ENCODE data around the gene NLRP1. TPM values are rescaled to one million over a fixed set of nuclear protein-coding genes. Genes with fewer than 3 reads are reported as not detected.

The NLRP1 gene
- total and polyA plus RNA-seq, 7 experiments from 2014 or later: 27.7 to 360 (median 241) TPM

GRCh38 chr17:5539286-5539685 lies 45.0 kb downstream of the NLRP1 start:
- Histone ChIP-seq H3K4me1 (ENCODE audit: control insufficient read depth in 2 of 2, insufficient read depth in 2 of 2, low read length in 2 of 2) (no peaks in the 10 kb centered on the region), H3K9me3 (ENCODE audit: control insufficient read depth in 2 of 3, low read length in 3 of 3) (no peaks in the 10 kb centered on the region), H3K27me3 (ENCODE audit: control insufficient read depth in 2 of 2, insufficient read depth in 2 of 2, low read length in 2 of 2) (no peaks in the 10 kb centered on the region), H3K36me3 (ENCODE audit: control insufficient read depth in 2 of 3, insufficient read depth in 3 of 3, low read length in 3 of 3) (peaks cover 11 to 91% (median 25%) of the 10 kb centered on the region in 3 experiments), H3K4me3 (ENCODE audit: low read length) (no peak overlapping the region), H3K27ac (ENCODE audit: low read depth, low read length) (no peak overlapping the region)
- ChIA-PET POLR2A (no interaction called here), CTCF (no interaction called here)
- Mint-ChIP-seq H3K4me1 (peaks cover 0 to 2% (median 0%) of the 10 kb centered on the region in 7 donors), H3K27ac (peak overlapping the region in 1 of 9 donors; percentile 84), H3K36me3 (peaks cover 4 to 55% (median 23%) of the 10 kb centered on the region in 5 donors), H3K27me3 (no peaks in the 10 kb centered on the region), H3K9me3 (no peaks in the 10 kb centered on the region), H3K4me3 (no peak overlapping the region)
- DNase-seq: no peak
- intact Hi-C loops (cut with micrococcal nuclease): no loop called here
- ATAC-seq: no peak

- peaks cover 15 to 96% (median 29%) of the 10 kb centered on the region in 3 experiments for H3K36me3 ChIP-seq (ENCODE audit: control insufficient read depth in 2 of 3, insufficient read depth in 3 of 3, low read length in 3 of 3)
- no peak overlapping the region for H3K4me3 ChIP-seq (ENCODE audit: low read length)
- ChIA-PET CTCF (no interaction called here), POLR2A (no interaction called here)
- H3K27me3 Mint-ChIP-seq: no peaks in the 10 kb centered on the region
- H3K4me1 Mint-ChIP-seq: peaks cover 0 to 2% (median 0%) of the 10 kb centered on the region in 7 donors
- no peaks in the 10 kb centered on the region for H3K9me3 ChIP-seq (ENCODE audit: control insufficient read depth in 2 of 3, low read length in 3 of 3)
- H3K4me1 ChIP-seq (ENCODE audit: control insufficient read depth in 2 of 2, insufficient read depth in 2 of 2, low read length in 2 of 2): no peaks in the 10 kb centered on the region
- ATAC-seq: no peak
- no peak overlapping the region for H3K4me3 Mint-ChIP-seq
- H3K36me3 Mint-ChIP-seq: peaks cover 5 to 59% (median 19%) of the 10 kb centered on the region in 5 donors
- H3K9me3 Mint-ChIP-seq: no peaks in the 10 kb centered on the region
- H3K27ac Mint-ChIP-seq: peak overlapping the region in 4 of 9 donors; percentile 24 to 67 (median 44)
- H3K27ac ChIP-seq (ENCODE audit: low read depth, low read length): no peak overlapping the region
- no peak for DNase-seq
- intact Hi-C loops (cut with micrococcal nuclease): no loop called here
- no peaks in the 10 kb centered on the region for H3K27me3 ChIP-seq (ENCODE audit: control insufficient read depth in 2 of 2, insufficient read depth in 2 of 2, low read length in 2 of 2)
Measured at GRCh38 chr17:5536866-5537650, 47.3 kb downstream of the NLRP1 start.

GRCh38 chr17:5535436-5535835 lies 48.9 kb downstream of the NLRP1 start:
- POLR2A ChIA-PET: no interaction called here
- no peak for DNase-seq

GRCh38 chr17:5533486-5534315 lies 50.6 kb downstream of the NLRP1 start:
- ATAC-seq (no peak), DNase-seq (no peak)
- CTCF ChIA-PET: interaction anchor here (0.6 kb wide), 1 partner anchor 336 kb away, joined by 3 read pairs; no protein-coding TSS in a partner anchor
- no peaks in the 10 kb centered on the region for H3K9me3 Mint-ChIP-seq
- peaks cover 10 to 66% (median 28%) of the 10 kb centered on the region in 5 donors for H3K36me3 Mint-ChIP-seq
- Histone ChIP-seq H3K4me3 (ENCODE audit: low read length) (no peak overlapping the region), H3K9me3 (ENCODE audit: control insufficient read depth in 2 of 3, low read length in 3 of 3) (no peaks in the 10 kb centered on the region), H3K4me1 (ENCODE audit: control insufficient read depth in 2 of 2, insufficient read depth in 2 of 2, low read length in 2 of 2) (no peaks in the 10 kb centered on the region), H3K36me3 (ENCODE audit: control insufficient read depth in 2 of 3, insufficient read depth in 3 of 3, low read length in 3 of 3) (peaks cover 34 to 93% (median 35%) of the 10 kb centered on the region in 3 experiments), H3K27me3 (ENCODE audit: control insufficient read depth in 2 of 2, insufficient read depth in 2 of 2, low read length in 2 of 2) (no peaks in the 10 kb centered on the region), H3K27ac (ENCODE audit: low read depth, low read length) (no peak overlapping the region)
- no peak overlapping the region for H3K4me3 Mint-ChIP-seq
- H3K27ac Mint-ChIP-seq: peak overlapping the region in 3 of 9 donors; percentile 27 to 67 (median 56)
- POLR2A ChIA-PET: interaction anchor here (0.9 kb wide), 1 partner anchor 233 kb away, joined by 3 read pairs; no protein-coding TSS in a partner anchor
- H3K27me3 Mint-ChIP-seq: no peaks in the 10 kb centered on the region
- intact Hi-C loops (cut with micrococcal nuclease): no loop called here
- peaks cover 0 to 4% (median 0%) of the 10 kb centered on the region in 7 donors for H3K4me1 Mint-ChIP-seq

More at GRCh38 chr17:5535436-5535835, 48.9 kb downstream of the NLRP1 start:
- Mint-ChIP-seq H3K4me1 (peaks cover 0 to 2% (median 0%) of the 10 kb centered on the region in 7 donors), H3K27ac (peak overlapping the region in 3 of 9 donors; percentile 42 to 53 (median 51)), H3K27me3 (no peaks in the 10 kb centered on the region), H3K9me3 (no peaks in the 10 kb centered on the region), H3K4me3 (no peak overlapping the region), H3K36me3 (peaks cover 5 to 61% (median 26%) of the 10 kb centered on the region in 5 donors)
- H3K4me3 ChIP-seq (ENCODE audit: low read length): no peak overlapping the region
- no peaks in the 10 kb centered on the region for H3K9me3 ChIP-seq (ENCODE audit: control insufficient read depth in 2 of 3, low read length in 3 of 3)
- intact Hi-C loops (cut with micrococcal nuclease): no loop called here
- H3K27ac ChIP-seq (ENCODE audit: low read depth, low read length): no peak overlapping the region
- no peaks in the 10 kb centered on the region for H3K4me1 ChIP-seq (ENCODE audit: control insufficient read depth in 2 of 2, insufficient read depth in 2 of 2, low read length in 2 of 2)
- CTCF ChIA-PET: interaction anchor here (0.7 kb wide), 1 partner anchor 10 kb away, joined by 3 read pairs; no protein-coding TSS in a partner anchor
- no peaks in the 10 kb centered on the region for H3K27me3 ChIP-seq (ENCODE audit: control insufficient read depth in 2 of 2, insufficient read depth in 2 of 2, low read length in 2 of 2)
- no peak for ATAC-seq
- H3K36me3 ChIP-seq (ENCODE audit: control insufficient read depth in 2 of 3, insufficient read depth in 3 of 3, low read length in 3 of 3): peaks cover 28 to 96% (median 35%) of the 10 kb centered on the region in 3 experiments

- Histone ChIP-seq H3K36me3 (ENCODE audit: control insufficient read depth in 2 of 3, insufficient read depth in 3 of 3, low read length in 3 of 3) (peaks cover 34 to 91% (median 35%) of the 10 kb centered on the region in 3 experiments), H3K27ac (ENCODE audit: low read depth, low read length) (no peak overlapping the region), H3K4me1 (ENCODE audit: control insufficient read depth in 2 of 2, insufficient read depth in 2 of 2, low read length in 2 of 2) (no peaks in the 10 kb centered on the region), H3K27me3 (ENCODE audit: control insufficient read depth in 2 of 2, insufficient read depth in 2 of 2, low read length in 2 of 2) (no peaks in the 10 kb centered on the region), H3K9me3 (ENCODE audit: control insufficient read depth in 2 of 3, low read length in 3 of 3) (no peaks in the 10 kb centered on the region), H3K4me3 (ENCODE audit: low read length) (no peak overlapping the region)
- Mint-ChIP-seq H3K27ac (peak overlapping the region in 1 of 9 donors; percentile 55), H3K4me1 (peaks cover 0 to 4% (median 0%) of the 10 kb centered on the region in 7 donors), H3K9me3 (no peaks in the 10 kb centered on the region), H3K36me3 (peaks cover 14 to 67% (median 30%) of the 10 kb centered on the region in 5 donors), H3K27me3 (no peaks in the 10 kb centered on the region), H3K4me3 (no peak overlapping the region)
- DNase-seq: no peak
- intact Hi-C loops (cut with micrococcal nuclease): no loop called here
- ChIA-PET CTCF (no interaction called here), POLR2A (no interaction called here)
- no peak for ATAC-seq
Measured at GRCh38 chr17:5532581-5532980, 51.7 kb downstream of the NLRP1 start.

- H3K4me3 Mint-ChIP-seq: no peak overlapping the region
- H3K4me1 ChIP-seq (ENCODE audit: control insufficient read depth in 2 of 2, insufficient read depth in 2 of 2, low read length in 2 of 2): no peaks in the 10 kb centered on the region
- H3K4me3 ChIP-seq (ENCODE audit: low read length): no peak overlapping the region
- no peaks in the 10 kb centered on the region for H3K27me3 Mint-ChIP-seq
- CTCF ChIA-PET: no interaction called here
- H3K36me3 Mint-ChIP-seq: peaks cover 14 to 65% (median 31%) of the 10 kb centered on the region in 5 donors
- H3K27me3 ChIP-seq (ENCODE audit: control insufficient read depth in 2 of 2, insufficient read depth in 2 of 2, low read length in 2 of 2): no peaks in the 10 kb centered on the region
- DNase-seq: no peak
- intact Hi-C loops (cut with micrococcal nuclease): no loop called here
- H3K27ac Mint-ChIP-seq: peak overlapping the region in 1 of 9 donors; percentile 51
- no peaks in the 10 kb centered on the region for H3K9me3 Mint-ChIP-seq
- peaks cover 0 to 11% (median 0%) of the 10 kb centered on the region in 7 donors for H3K4me1 Mint-ChIP-seq
- peaks cover 26 to 93% (median 31%) of the 10 kb centered on the region in 3 experiments for H3K36me3 ChIP-seq (ENCODE audit: control insufficient read depth in 2 of 3, insufficient read depth in 3 of 3, low read length in 3 of 3)
- H3K27ac ChIP-seq (ENCODE audit: low read depth, low read length): no peak overlapping the region
- no peak for ATAC-seq
- POLR2A ChIA-PET: interaction anchor here (0.6 kb wide), 1 partner anchor 30 kb away, joined by 3 read pairs; a partner anchor contains a TSS
- no peaks in the 10 kb centered on the region for H3K9me3 ChIP-seq (ENCODE audit: control insufficient read depth in 2 of 3, low read length in 3 of 3)
Measured at GRCh38 chr17:5531085-5531418, 53.3 kb downstream of the NLRP1 start.
